HUES64 (cell line): ENCODE measurements around the gene LLGL2.

Source experiments
- H3K27ac ChIP-seq: 2 replicates; pipeline ENCODE4 v1.7.0; 2013; ENCODE audit warnings: low read depth, low read length, inconsistent platforms
- H3K27me3 ChIP-seq: 2 replicates; pipeline ENCODE4 v1.6.1; 2013; ENCODE audit warnings: mild to moderate bottlenecking, low read length; ENCODE audit not compliant: insufficient read depth
- H3K36me3 ChIP-seq: 2 replicates; pipeline ENCODE4 v1.6.1; 2013; ENCODE audit warnings: mild to moderate bottlenecking, low read length; ENCODE audit not compliant: insufficient read depth
- H3K4me1 ChIP-seq: 2 replicates; pipeline ENCODE4 v1.6.1; 2013; ENCODE audit warnings: mild to moderate bottlenecking, low read length, moderate library complexity; ENCODE audit not compliant: insufficient read depth
- H3K4me3 ChIP-seq: 2 replicates; pipeline ENCODE4 v1.5.1; 2013; ENCODE audit warnings: mild to moderate bottlenecking, low read length, moderate library complexity
- H3K9ac ChIP-seq: 2 replicates; pipeline ENCODE4 v1.6.1; 2013; ENCODE audit warnings: mild to moderate bottlenecking, low read depth, low read length
- H3K9me3 ChIP-seq: 2 replicates; pipeline ENCODE4 v1.6.1; 2013; ENCODE audit warnings: low read depth, low read length; ENCODE audit not compliant: insufficient read depth
- WGBS: fragments of 150-250, 120-280 bp; methylation state at CpG from one replicate; pipeline ENCODE4 v1.1.7; 2013; ENCODE audit warnings: missing lambda C conversion rate; 5-methylcytosine and 5-hydroxymethylcytosine counted together

The LLGL2 gene

GRCh38 chr17:75615301-75615700 lies 89.8 kb downstream of the LLGL2 start:
- no peaks in the 10 kb centered on the region; the same call in 1 of the 2 replicates for H3K27me3 ChIP-seq
- H3K9ac ChIP-seq = no peak overlapping the region
- no peak overlapping the region for H3K27ac ChIP-seq
- H3K4me3 ChIP-seq = no peak overlapping the region
- H3K9me3 ChIP-seq = no peaks in the 10 kb centered on the region
- no peaks in the 10 kb centered on the region for H3K36me3 ChIP-seq
- 84% methylated on average over 11 of the region's 11 CpGs for WGBS
- H3K4me1 ChIP-seq = no peaks in the 10 kb centered on the region

GRCh38 chr17:75616521-75617122 lies 91.1 kb downstream of the LLGL2 start:
- H3K9ac ChIP-seq = no peak overlapping the region
- H3K36me3 ChIP-seq = no peaks in the 10 kb centered on the region
- H3K27ac ChIP-seq = no peak overlapping the region
- no peak overlapping the region for H3K4me3 ChIP-seq
- no peaks in the 10 kb centered on the region for H3K9me3 ChIP-seq
- 92% methylated on average over 24 of the region's 24 CpGs for WGBS
- H3K4me1 ChIP-seq = no peaks in the 10 kb centered on the region
- no peaks in the 10 kb centered on the region; the same call in 1 of the 2 replicates for H3K27me3 ChIP-seq

- Histone ChIP-seq H3K4me3 (no peak overlapping the region), H3K27ac (no peak overlapping the region), H3K27me3 (no peaks in the 10 kb centered on the region; the same call in 1 of the 2 replicates), H3K4me1 (no peaks in the 10 kb centered on the region), H3K9me3 (no peaks in the 10 kb centered on the region), H3K9ac (no peak overlapping the region), H3K36me3 (no peaks in the 10 kb centered on the region)
- WGBS = 94% methylated on average over 16 of the region's 16 CpGs
Measured at GRCh38 chr17:75617218-75617617, 91.7 kb downstream of the LLGL2 start.

- Histone ChIP-seq H3K27me3 (no peaks in the 10 kb centered on the region; the same call in 1 of the 2 replicates), H3K36me3 (no peaks in the 10 kb centered on the region), H3K9me3 (no peaks in the 10 kb centered on the region), H3K4me3 (no peak overlapping the region), H3K27ac (no peak overlapping the region), H3K9ac (no peak overlapping the region), H3K4me1 (no peaks in the 10 kb centered on the region)
- 90% methylated on average over 11 of the region's 11 CpGs for WGBS
Measured at GRCh38 chr17:75617675-75618074, 92.2 kb downstream of the LLGL2 start.

GRCh38 chr17:75619506-75620431 lies 94.3 kb downstream of the LLGL2 start:
- 79% methylated on average over 36 of the region's 36 CpGs for WGBS
- no peak overlapping the region for H3K9ac ChIP-seq
- H3K27ac ChIP-seq = no peak overlapping the region
- H3K9me3 ChIP-seq = no peaks in the 10 kb centered on the region
- H3K4me3 ChIP-seq = no peak overlapping the region
- H3K27me3 ChIP-seq = no peaks in the 10 kb centered on the region; the same call in 1 of the 2 replicates
- no peaks in the 10 kb centered on the region for H3K36me3 ChIP-seq
- H3K4me1 ChIP-seq = no peaks in the 10 kb centered on the region

GRCh38 chr17:75621489-75621888 lies 96.0 kb downstream of the LLGL2 start:
- WGBS = 91% methylated on average over 4 of the region's 4 CpGs
- Histone ChIP-seq H3K4me1 (no peaks in the 10 kb centered on the region), H3K4me3 (no peak overlapping the region), H3K27ac (no peak overlapping the region), H3K9ac (no peak overlapping the region), H3K36me3 (no peaks in the 10 kb centered on the region), H3K9me3 (no peaks in the 10 kb centered on the region), H3K27me3 (no peaks in the 10 kb centered on the region; the same call in 1 of the 2 replicates)

- Histone ChIP-seq H3K9ac (no peak overlapping the region), H3K36me3 (no peaks in the 10 kb centered on the region), H3K27me3 (no peaks in the 10 kb centered on the region), H3K4me3 (no peak overlapping the region), H3K9me3 (no peaks in the 10 kb centered on the region), H3K4me1 (no peaks in the 10 kb centered on the region), H3K27ac (no peak overlapping the region)
- 86% methylated on average over 8 of the region's 8 CpGs for WGBS
Measured at GRCh38 chr17:75622076-75622475, 96.6 kb downstream of the LLGL2 start.

GRCh38 chr17:75622771-75623273 lies 97.3 kb downstream of the LLGL2 start:
- H3K27me3 ChIP-seq = no peaks in the 10 kb centered on the region
- H3K4me1 ChIP-seq = no peaks in the 10 kb centered on the region
- WGBS = 89% methylated on average over 15 of the region's 15 CpGs
- no peaks in the 10 kb centered on the region for H3K36me3 ChIP-seq
- H3K27ac ChIP-seq = no peak overlapping the region
- H3K9me3 ChIP-seq = no peaks in the 10 kb centered on the region
- H3K9ac ChIP-seq = no peak overlapping the region
- no peak overlapping the region for H3K4me3 ChIP-seq

- H3K27ac ChIP-seq = no peak overlapping the region
- 94% methylated on average over 9 of the region's 9 CpGs for WGBS
- no peak overlapping the region for H3K9ac ChIP-seq
- H3K4me3 ChIP-seq = no peak overlapping the region
- H3K36me3 ChIP-seq = no peaks in the 10 kb centered on the region
- no peaks in the 10 kb centered on the region for H3K27me3 ChIP-seq
- H3K4me1 ChIP-seq = no peaks in the 10 kb centered on the region
- no peaks in the 10 kb centered on the region for H3K9me3 ChIP-seq
Measured at GRCh38 chr17:75623386-75623785, 97.9 kb downstream of the LLGL2 start.

- Histone ChIP-seq H3K27ac (no peak overlapping the region), H3K4me3 (no peak overlapping the region), H3K36me3 (no peaks in the 10 kb centered on the region), H3K4me1 (no peaks in the 10 kb centered on the region), H3K9me3 (no peaks in the 10 kb centered on the region), H3K27me3 (no peaks in the 10 kb centered on the region), H3K9ac (no peak overlapping the region)
- WGBS = 92% methylated on average over 12 of the region's 12 CpGs
Measured at GRCh38 chr17:75624021-75624420, 98.5 kb downstream of the LLGL2 start.
